Ascending aorta (tissue), 2 donors: ENCODE data around the gene GSS. TPM values are rescaled to one million over a fixed set of nuclear protein-coding genes. Genes with fewer than 3 reads are reported as not detected.

Experiments used
- DNase-seq, 2 donors: peaks; one replicate each; pipeline ENCODE4 v3.0.0-alpha.2; 2019; ENCODE audit warnings: low spot score in 2 of 2
- H3K27ac ChIP-seq, 2 donors: fragments of 200-600 bp; sonication (generic); one replicate each; pipeline ENCODE4 v1.5.1; 2016 to 2017; ENCODE audit warnings: mild to moderate bottlenecking in 1 of 2
- H3K27me3 ChIP-seq: fragments of 200-600 bp; sonication (generic); one replicate; pipeline ENCODE4 v1.5.1; 2017
- H3K36me3 ChIP-seq, 2 donors: fragments of 200-600 bp; sonication (generic); one replicate each; pipeline ENCODE4 v1.5.1; 2016
- H3K4me1 ChIP-seq, 2 donors: fragments of 200-600 bp; sonication (generic); one replicate each; pipeline ENCODE4 v1.5.1; 2016 to 2017; ENCODE audit warnings: mild to moderate bottlenecking in 1 of 2
- H3K4me3 ChIP-seq, 2 donors: fragments of 200-600 bp; sonication (generic); one replicate each; pipeline ENCODE4 v1.5.1; 2016 to 2017; ENCODE audit warnings: mild to moderate bottlenecking in 1 of 2
- H3K9me3 ChIP-seq, 2 donors: fragments of 200-600 bp; sonication (generic); one replicate each; pipeline ENCODE4 v1.5.1; 2016
- intact Hi-C: fragments of 100-400 bp; cut with DNase I; formaldehyde crosslinking; loops from one replicate; pipeline ENCODE4 v1.15.1; 2023
- total RNA-seq: library from RNA; depleted of rRNA; stranded (reverse); fragments of >200 nt; gene quantifications from one replicate; pipeline ENCODE4 v1.1.0, GENCODE V29; 2016
- TF ChIP-seq, protein P1 (sequence below), 3 experiments: fragments of 200-600 bp in 2 of 3; fragments of 450-650 bp in 1 of 3; sonication (generic) in 2 of 3; IDR thresholded peaks; one replicate each; pipeline ENCODE4 v1.5.1; 2016 to 2019; ENCODE audit warnings: antibody characterized with exemption in 3 of 3, mild to moderate bottlenecking in 1 of 3, moderate library complexity in 1 of 3

GSS gene
- total RNA-seq, 1 donor from 2014 or later, result 40.7 TPM

- H3K27ac ChIP-seq, result no peak overlapping the region
- intact Hi-C loops, result no loop called here
These were observed 47.0 kb upstream of the GSS start for GRCh38 chr20:35002426-35003210.

DNA sequence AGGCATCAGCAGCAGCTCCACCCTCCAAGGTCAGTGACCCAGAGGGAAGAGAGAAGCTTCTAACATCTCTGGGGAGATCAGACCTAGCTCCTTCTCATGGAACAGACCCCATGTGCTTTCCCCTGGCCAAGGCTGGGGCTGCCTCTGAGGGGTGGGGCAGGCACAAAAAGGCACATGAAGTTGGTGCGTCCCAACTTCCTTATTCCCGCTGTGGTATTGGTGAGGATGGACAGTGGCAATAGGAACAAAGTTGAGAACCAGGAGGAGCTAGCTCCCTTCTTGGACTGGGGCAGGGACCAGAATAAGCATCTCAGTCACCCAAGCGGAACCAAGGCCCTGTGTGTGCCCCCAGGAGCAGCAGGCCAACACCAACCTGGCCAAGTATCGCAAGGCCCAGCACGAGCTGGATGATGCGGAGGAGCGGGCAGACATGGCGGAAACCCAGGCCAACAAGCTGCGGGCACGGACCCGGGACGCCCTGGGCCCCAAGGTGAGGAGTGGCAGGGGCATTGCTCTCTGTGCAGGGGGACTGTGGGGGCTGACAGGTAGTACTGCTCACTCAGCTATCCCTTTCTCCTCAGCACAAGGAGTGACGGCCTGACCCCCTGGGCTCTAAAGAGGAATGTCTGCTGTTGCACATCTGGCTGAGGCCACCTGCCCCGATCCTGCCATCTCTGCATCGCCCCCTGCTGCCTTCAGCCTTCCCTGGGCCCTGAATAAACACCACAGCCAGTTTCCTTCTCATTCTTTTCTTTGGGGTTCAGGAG lies 46.2 kb upstream of the GSS start:
- intact Hi-C loops, result no loop called here
- no peak overlapping the region for H3K4me3 ChIP-seq
- no peak overlapping the region for H3K27ac ChIP-seq
- TF ChIP-seq, protein P1, sequence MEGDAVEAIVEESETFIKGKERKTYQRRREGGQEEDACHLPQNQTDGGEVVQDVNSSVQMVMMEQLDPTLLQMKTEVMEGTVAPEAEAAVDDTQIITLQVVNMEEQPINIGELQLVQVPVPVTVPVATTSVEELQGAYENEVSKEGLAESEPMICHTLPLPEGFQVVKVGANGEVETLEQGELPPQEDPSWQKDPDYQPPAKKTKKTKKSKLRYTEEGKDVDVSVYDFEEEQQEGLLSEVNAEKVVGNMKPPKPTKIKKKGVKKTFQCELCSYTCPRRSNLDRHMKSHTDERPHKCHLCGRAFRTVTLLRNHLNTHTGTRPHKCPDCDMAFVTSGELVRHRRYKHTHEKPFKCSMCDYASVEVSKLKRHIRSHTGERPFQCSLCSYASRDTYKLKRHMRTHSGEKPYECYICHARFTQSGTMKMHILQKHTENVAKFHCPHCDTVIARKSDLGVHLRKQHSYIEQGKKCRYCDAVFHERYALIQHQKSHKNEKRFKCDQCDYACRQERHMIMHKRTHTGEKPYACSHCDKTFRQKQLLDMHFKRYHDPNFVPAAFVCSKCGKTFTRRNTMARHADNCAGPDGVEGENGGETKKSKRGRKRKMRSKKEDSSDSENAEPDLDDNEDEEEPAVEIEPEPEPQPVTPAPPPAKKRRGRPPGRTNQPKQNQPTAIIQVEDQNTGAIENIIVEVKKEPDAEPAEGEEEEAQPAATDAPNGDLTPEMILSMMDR (IDR thresholded peaks at IDR 0.05), result no peak
- H3K9me3 ChIP-seq, result no peaks in the 10 kb centered on the region
- H3K27me3 ChIP-seq, result no peaks in the 10 kb centered on the region
- no peak for DNase-seq
- no peaks in the 10 kb centered on the region for H3K4me1 ChIP-seq
- H3K36me3 ChIP-seq, result peaks cover 96 to 99% of the 10 kb centered on the region in 2 donors

More at GRCh38 chr20:35002426-35003210, 47.0 kb upstream of the GSS start:
- peaks cover 99 to 100% of the 10 kb centered on the region in 2 donors for H3K36me3 ChIP-seq
- no peaks in the 10 kb centered on the region for H3K4me1 ChIP-seq
- H3K4me3 ChIP-seq, result no peak overlapping the region
- no peaks in the 10 kb centered on the region for H3K27me3 ChIP-seq
- no peak for DNase-seq
- H3K9me3 ChIP-seq, result no peaks in the 10 kb centered on the region
- TF ChIP-seq, protein P1 (IDR thresholded peaks at IDR 0.05), result no peak

DNA sequence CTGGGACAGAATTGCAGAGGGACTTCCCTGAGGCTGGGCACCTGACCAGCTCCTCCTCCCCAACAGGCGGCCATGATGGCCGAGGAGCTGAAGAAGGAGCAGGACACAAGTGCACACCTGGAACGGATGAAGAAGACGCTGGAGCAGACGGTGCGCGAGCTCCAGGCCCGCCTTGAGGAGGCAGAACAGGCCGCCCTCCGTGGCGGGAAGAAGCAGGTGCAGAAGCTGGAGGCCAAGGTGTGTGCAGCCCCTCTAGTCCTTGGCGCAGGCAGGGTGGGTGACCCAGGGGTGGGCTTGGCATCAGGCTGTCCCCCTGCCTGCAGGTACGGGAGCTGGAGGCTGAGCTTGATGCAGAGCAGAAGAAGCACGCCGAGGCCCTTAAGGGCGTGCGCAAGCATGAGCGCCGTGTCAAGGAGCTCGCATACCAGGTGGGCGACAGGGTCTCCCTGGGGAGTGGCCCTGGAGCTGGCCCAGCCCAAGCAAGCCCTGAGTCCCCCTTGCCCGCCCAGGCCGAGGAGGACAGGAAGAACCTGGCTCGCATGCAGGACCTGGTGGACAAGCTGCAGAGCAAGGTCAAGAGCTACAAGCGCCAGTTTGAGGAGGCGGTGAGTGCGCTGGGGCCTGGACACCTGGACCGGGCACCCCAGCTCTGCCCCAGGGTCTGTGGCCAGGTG lies 45.5 kb upstream of the GSS start:
- no peak for DNase-seq
- Histone ChIP-seq H3K27me3 (no peaks in the 10 kb centered on the region), H3K4me1 (no peaks in the 10 kb centered on the region), H3K36me3 (peaks cover 96 to 99% of the 10 kb centered on the region in 2 donors), H3K9me3 (no peaks in the 10 kb centered on the region), H3K27ac (no peak overlapping the region), H3K4me3 (no peak overlapping the region)
- intact Hi-C loops, result no loop called here
- TF ChIP-seq, protein P1 (IDR thresholded peaks at IDR 0.05), result no peak

GRCh38 chr20:35000311-35000921 lies 44.8 kb upstream of the GSS start:
- intact Hi-C loops, result no loop called here
- Histone ChIP-seq H3K36me3 (peaks cover 96 to 99% of the 10 kb centered on the region in 2 donors), H3K9me3 (no peaks in the 10 kb centered on the region), H3K27ac (no peak overlapping the region), H3K4me3 (no peak overlapping the region), H3K4me1 (no peaks in the 10 kb centered on the region), H3K27me3 (no peaks in the 10 kb centered on the region)
- TF ChIP-seq, protein P1 (IDR thresholded peaks at IDR 0.05), result no peak
- DNase-seq, result no peak

DNA sequence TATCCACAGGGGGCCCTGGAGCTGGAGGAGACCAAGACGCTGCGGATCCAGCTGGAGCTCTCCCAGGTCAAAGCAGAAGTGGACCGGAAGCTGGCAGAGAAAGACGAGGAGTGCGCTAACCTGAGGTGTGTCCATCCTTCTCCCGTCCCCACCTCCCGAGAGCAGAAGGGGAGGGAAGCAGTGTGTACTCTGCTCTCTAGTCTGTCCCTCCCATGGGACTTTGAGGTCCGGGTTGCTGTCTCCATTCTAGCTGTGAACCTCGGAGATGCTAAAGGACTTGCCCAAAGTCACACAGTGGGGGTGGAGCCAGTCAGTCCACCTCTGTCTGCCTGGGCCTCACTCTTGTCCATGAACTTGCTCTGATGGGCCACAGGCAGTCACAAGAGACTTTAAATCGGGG lies 44.2 kb upstream of the GSS start:
- Histone ChIP-seq H3K27ac (no peak overlapping the region), H3K36me3 (peaks cover 96 to 99% of the 10 kb centered on the region in 2 donors), H3K4me3 (no peak overlapping the region), H3K4me1 (no peaks in the 10 kb centered on the region), H3K9me3 (no peaks in the 10 kb centered on the region), H3K27me3 (no peaks in the 10 kb centered on the region)
- TF ChIP-seq, protein P1 (IDR thresholded peaks at IDR 0.05), result no peak
- intact Hi-C loops, result no loop called here
- DNase-seq, result no peak
